Neural progenitor cell (in vitro differentiated cells): ENCODE data around the gene NUP214. TPM values are rescaled to one million over a fixed set of nuclear protein-coding genes. Genes with fewer than 3 reads are reported as not detected.

Source experiments
- DNase-seq: peaks from one replicate; pipeline ENCODE4 v3.0.0-alpha.2; 2016; ENCODE audit warnings: low spot score
- H2AFZ ChIP-seq: fragments of 200-600 bp; sonication (generic); replicated peaks from 2 replicates; pipeline ENCODE4 v1.6.1; 2016; ENCODE audit warnings: antibody characterized with exemption
- H3F3A ChIP-seq: fragments of 200-600 bp; sonication (generic); 2 replicates; pipeline ENCODE4 v1.6.1; 2016; ENCODE audit warnings: antibody characterized with exemption, low read depth
- H3K27ac ChIP-seq: fragments of 200-600 bp; sonication (generic); 2 replicates; pipeline ENCODE4 v1.5.1; 2016; ENCODE audit warnings: mild to moderate bottlenecking
- H3K27me3 ChIP-seq: fragments of 200-600 bp; sonication (generic); 2 replicates; pipeline ENCODE4 v1.6.1; 2016; ENCODE audit warnings: mild to moderate bottlenecking, moderate library complexity
- H3K36me3 ChIP-seq: fragments of 200-600 bp; sonication (generic); 2 replicates; pipeline ENCODE4 v1.5.1; 2016
- H3K4me1 ChIP-seq: fragments of 200-600 bp; sonication (generic); 2 replicates; pipeline ENCODE4 v1.6.1; 2016; ENCODE audit warnings: mixed run types
- H3K4me2 ChIP-seq: fragments of 200-600 bp; sonication (generic); 2 replicates; pipeline ENCODE4 v1.6.1; 2016
- H3K4me3 ChIP-seq: fragments of 200-600 bp; sonication (generic); 2 replicates; pipeline ENCODE4 v1.5.1; 2016
- H3K79me2 ChIP-seq: fragments of 200-600 bp; sonication (generic); 2 replicates; pipeline ENCODE4 v1.6.1; 2016; ENCODE audit warnings: low read depth
- H3K9ac ChIP-seq: fragments of 200-600 bp; sonication (generic); 2 replicates; pipeline ENCODE4 v1.6.1; 2016
- H3K9me3 ChIP-seq: fragments of 200-600 bp; sonication (generic); 2 replicates; pipeline ENCODE4 v1.5.1; 2016; ENCODE audit warnings: low read depth
- H4K20me1 ChIP-seq: fragments of 200-600 bp; sonication (generic); 2 replicates; pipeline ENCODE4 v1.6.1; 2016; ENCODE audit warnings: low read depth
- H3K27ac Mint-ChIP-seq: 3 replicates; pipeline ENCODE4 v1.8.0; 2021; ENCODE audit warnings: mixed read lengths
- H3K27me3 Mint-ChIP-seq: 2 replicates; pipeline ENCODE4 v1.8.0; 2022; ENCODE audit warnings: low read depth, mild to moderate bottlenecking, inconsistent platforms, moderate library complexity, mixed read lengths; ENCODE audit not compliant: insufficient read depth
- H3K36me3 Mint-ChIP-seq: 3 replicates; pipeline ENCODE4 v1.8.0; 2021; ENCODE audit warnings: mixed read lengths
- H3K4me1 Mint-ChIP-seq: 3 replicates; pipeline ENCODE4 v1.8.0; 2021; ENCODE audit warnings: mixed read lengths
- H3K4me3 Mint-ChIP-seq: 3 replicates; pipeline ENCODE4 v1.8.0; 2021; ENCODE audit warnings: mild to moderate bottlenecking, moderate library complexity, mixed read lengths
- H3K9me3 Mint-ChIP-seq: 3 replicates; pipeline ENCODE4 v1.8.0; 2020; ENCODE audit warnings: mixed read lengths
- CTCF ChIP-seq: fragments of 200-600 bp; sonication (generic); IDR thresholded peaks from 2 replicates; pipeline ENCODE4 v1.5.1; 2017; ENCODE audit warnings: antibody characterized with exemption, mild to moderate bottlenecking
- EZH2 ChIP-seq: fragments of 200-600 bp; sonication (generic); IDR thresholded peaks from 2 replicates; pipeline ENCODE4 v1.6.1; 2017; ENCODE audit warnings: antibody characterized with exemption, mild to moderate bottlenecking, moderate library complexity
- EZH2phosphoT487 ChIP-seq: fragments of 200-600 bp; sonication (generic); IDR thresholded peaks from 2 replicates; pipeline ENCODE4 v1.6.1; 2017; ENCODE audit warnings: antibody characterized with exemption
- total RNA-seq: library from RNA; depleted of rRNA; stranded (reverse); fragments of >200 nt; gene quantifications from 2 replicates; pipeline ENCODE4 v1.2.3, GENCODE V29; 2015; ENCODE audit warnings: low replicate concordance

The NUP214 gene
- total RNA-seq, 1 donor from 2014 or later = 37.6 TPM

- DNase-seq = no peak
- Histone ChIP-seq H3K9me3 (no peaks in the 10 kb centered on the region), H3F3A (peaks cover 20% of the 10 kb centered on the region), H3K4me2 (no peak overlapping the region), H2AFZ (no peak overlapping the region), H3K79me2 (no peaks in the 10 kb centered on the region), H3K36me3 (peaks cover 2% of the 10 kb centered on the region), H3K9ac (no peak overlapping the region), H3K27ac (no peak overlapping the region), H3K27me3 (no peaks in the 10 kb centered on the region), H3K4me1 (no peaks in the 10 kb centered on the region), H4K20me1 (peaks cover 5% of the 10 kb centered on the region), H3K4me3 (no peak overlapping the region)
- TF ChIP-seq EZH2 (no peak), CTCF (no peak), EZH2phosphoT487 (no peak)
- no peak overlapping the region for H3K4me3 Mint-ChIP-seq
- no peaks in the 10 kb centered on the region for H3K4me1 Mint-ChIP-seq
- H3K9me3 Mint-ChIP-seq = no peaks in the 10 kb centered on the region
- peaks cover 15% of the 10 kb centered on the region for H3K36me3 Mint-ChIP-seq
- no peak overlapping the region for H3K27ac Mint-ChIP-seq
- H3K27me3 Mint-ChIP-seq = peaks cover 2% of the 10 kb centered on the region
Observed at GRCh38 chr9:131179561-131180219, 54.3 kb downstream of the NUP214 start.

GRCh38 chr9:131180454-131180853, 55.1 kb downstream of the NUP214 start:
- H3K4me1 ChIP-seq = no peaks in the 10 kb centered on the region
- Mint-ChIP-seq H3K4me3 (no peak overlapping the region), H3K36me3 (peaks cover 10% of the 10 kb centered on the region), H3K27ac (no peak overlapping the region), H3K9me3 (no peaks in the 10 kb centered on the region), H3K27me3 (peaks cover 2% of the 10 kb centered on the region), H3K4me1 (no peaks in the 10 kb centered on the region)
- H3K27me3 ChIP-seq = no peaks in the 10 kb centered on the region
- peaks cover 20% of the 10 kb centered on the region for H3F3A ChIP-seq
- no peak for DNase-seq
- H3K9me3 ChIP-seq = no peaks in the 10 kb centered on the region
- TF ChIP-seq CTCF (no peak), EZH2 (no peak), EZH2phosphoT487 (no peak)
- no peak overlapping the region for H3K27ac ChIP-seq
- no peak overlapping the region for H3K4me2 ChIP-seq
- no peak overlapping the region for H3K9ac ChIP-seq
- no peak overlapping the region for H2AFZ ChIP-seq
- peaks cover 5% of the 10 kb centered on the region for H4K20me1 ChIP-seq
- H3K4me3 ChIP-seq = no peak overlapping the region
- H3K36me3 ChIP-seq = peaks cover 3% of the 10 kb centered on the region
- H3K79me2 ChIP-seq = no peaks in the 10 kb centered on the region

- no peak for DNase-seq
- Mint-ChIP-seq H3K36me3 (peaks cover 10% of the 10 kb centered on the region), H3K4me1 (no peaks in the 10 kb centered on the region), H3K9me3 (no peaks in the 10 kb centered on the region), H3K4me3 (no peak overlapping the region), H3K27ac (no peak overlapping the region), H3K27me3 (peaks cover 2% of the 10 kb centered on the region)
- Histone ChIP-seq H3K9ac (no peak overlapping the region), H4K20me1 (peaks cover 5% of the 10 kb centered on the region), H3K36me3 (peaks cover 3% of the 10 kb centered on the region), H3K27me3 (no peaks in the 10 kb centered on the region), H3K9me3 (no peaks in the 10 kb centered on the region), H3K4me3 (no peak overlapping the region), H3K4me1 (no peaks in the 10 kb centered on the region), H3K27ac (peak overlapping the region; percentile 9), H3K79me2 (no peaks in the 10 kb centered on the region), H3K4me2 (no peak overlapping the region), H3F3A (peaks cover 20% of the 10 kb centered on the region), H2AFZ (no peak overlapping the region)
- no peak for TF ChIP-seq EZH2phosphoT487
- TF ChIP-seq EZH2 = no peak
- TF ChIP-seq CTCF = peak; percentile 30
Observed at GRCh38 chr9:131181091-131181681, 55.8 kb downstream of the NUP214 start.
